ENCODE measurements around the gene ZC3H13. TPM values are rescaled to one million over a fixed set of nuclear protein-coding genes. Genes with fewer than 3 reads are reported as not detected.

Gene ZC3H13
- total RNA-seq = 9.0 and 13.7 TPM in 2 replicates

DNA sequence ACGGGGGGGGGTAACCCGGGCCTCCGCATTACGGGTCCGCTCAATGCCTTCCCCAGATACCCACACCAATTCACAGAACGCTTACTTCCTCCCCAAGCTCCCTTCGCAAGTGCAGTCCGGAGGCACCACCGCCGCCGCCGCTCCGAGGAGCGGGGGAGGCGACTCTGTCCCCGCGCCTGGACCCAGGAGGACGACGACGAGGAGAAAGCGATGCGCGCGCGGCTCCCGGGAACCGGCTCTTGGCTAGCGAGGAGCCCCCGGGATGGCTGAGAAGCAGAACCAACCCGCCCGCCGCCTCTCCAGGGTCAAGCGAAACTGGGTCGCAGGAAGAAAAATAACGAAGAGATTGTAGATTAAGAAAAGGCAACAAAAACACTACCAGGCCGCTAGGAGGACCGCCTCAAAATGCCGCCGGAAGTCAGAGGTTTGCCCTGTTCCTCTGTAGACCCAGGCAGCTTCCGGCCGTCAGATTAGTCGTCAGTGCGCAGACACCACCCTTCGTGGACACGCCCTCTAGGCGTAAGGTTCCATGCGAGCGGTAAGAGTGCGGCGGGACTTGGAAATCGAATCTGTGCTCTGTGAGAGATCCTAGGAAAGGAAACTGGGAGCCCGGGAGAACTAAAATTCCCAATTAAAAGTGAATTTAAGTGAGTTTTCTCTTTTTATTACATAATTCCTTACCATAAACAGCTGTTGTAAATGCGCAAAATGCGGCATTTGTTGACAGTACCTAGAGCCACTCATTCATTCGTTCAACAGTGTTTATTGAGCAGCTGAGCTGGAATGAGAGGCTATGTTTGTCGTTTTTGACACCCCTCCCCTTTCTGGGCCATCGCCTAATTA lies at the start of gene ZC3H13:
Gene ZC3H13 (minus strand): TSS at position 428 of the 843 bp plus-strand sequence. CDS start 7,239 bp downstream, outside the sequence.

Other genes with a start within 250 kb of the ZC3H13 start
- gene SIAH3, start 201.0 kb downstream of the ZC3H13 start, total RNA-seq = not detected in 2 replicates
- gene CPB2, start 52.3 kb upstream of the ZC3H13 start, total RNA-seq = not detected in 2 replicates
- gene LCP1, start 129.4 kb upstream of the ZC3H13 start, total RNA-seq = under 0.01 and 0.52 TPM in 2 replicates
- gene LRRC63, start 159.2 kb upstream of the ZC3H13 start, total RNA-seq = under 0.01 TPM in 1 of 2 replicates, not detected in the other

All from dermis lymphatic vessel endothelial cell (primary cell).